Fibroblast of lung (primary cell): Measurements from ENCODE around the gene OGFRL1. TPM values are rescaled to one million over a fixed set of nuclear protein-coding genes. Genes with fewer than 3 reads are reported as not detected.
A peak's percentile ranks its signal among the peaks of the same experiment; 100 is the strongest.

Source experiments
- DNase-seq, 2 donors: peaks; one replicate each; pipeline versions ENCODE4 v3.0.0 to v3.0.0-alpha.2; 2010; ENCODE audit warnings: low read depth in 2 of 2
- H2AFZ ChIP-seq: 2 replicates; pipeline ENCODE4 v1.5.1; 2012; ENCODE audit warnings: low read length, control low read depth, inconsistent platforms
- H3K27ac ChIP-seq: 2 replicates; pipeline ENCODE4 v1.5.1; 2011; ENCODE audit warnings: low read length, control low read depth; ENCODE audit not compliant: insufficient read depth
- H3K27me3 ChIP-seq: 2 replicates; pipeline ENCODE4 v1.5.1; 2011; ENCODE audit warnings: mild to moderate bottlenecking, low read length; ENCODE audit not compliant: control insufficient read depth, insufficient read depth
- H3K36me3 ChIP-seq: 2 replicates; pipeline ENCODE4 v1.5.1; 2011; ENCODE audit warnings: low read length; ENCODE audit not compliant: control insufficient read depth, insufficient read depth
- H3K4me1 ChIP-seq: 2 replicates; pipeline ENCODE4 v1.5.1; 2011; ENCODE audit warnings: low read length; ENCODE audit not compliant: control insufficient read depth, insufficient read depth; ENCODE audit errors: extremely low read depth
- H3K4me2 ChIP-seq: 2 replicates; pipeline ENCODE4 v1.5.1; 2011; ENCODE audit warnings: low read length, control low read depth; ENCODE audit not compliant: insufficient read depth; ENCODE audit errors: extremely low read depth
- H3K4me3 ChIP-seq, 4 experiments: fragments of 200-600 bp in 1 of 4; sonication (generic) in 1 of 4; replicated peaks in 1 of 4; 2 replicates each; pipeline ENCODE4 v1.5.1; 2011 to 2016; ENCODE audit warnings: low read length in 4 of 4, low read depth in 3 of 4, mild to moderate bottlenecking in 3 of 4, control low read depth in 2 of 4, inconsistent platforms in 1 of 4, mixed read lengths in 1 of 4; ENCODE audit not compliant: insufficient read depth in 1 of 4; ENCODE audit errors: control extremely low read depth in 1 of 4
- H3K79me2 ChIP-seq: 2 replicates; pipeline ENCODE4 v1.5.1; 2012; ENCODE audit warnings: mild to moderate bottlenecking, low read length, inconsistent platforms; ENCODE audit not compliant: control insufficient read depth, insufficient read depth
- H3K9ac ChIP-seq: 2 replicates; pipeline ENCODE4 v1.5.1; 2011; ENCODE audit warnings: mild to moderate bottlenecking, low read length, control low read depth; ENCODE audit not compliant: insufficient read depth
- H3K9me3 ChIP-seq: 2 replicates; pipeline ENCODE4 v1.5.1; 2012; ENCODE audit warnings: low read depth, low read length; ENCODE audit not compliant: control insufficient read depth, insufficient read depth
- H4K20me1 ChIP-seq: 2 replicates; pipeline ENCODE4 v1.5.1; 2011; ENCODE audit warnings: low read length; ENCODE audit not compliant: control insufficient read depth, insufficient read depth; ENCODE audit errors: extremely low read depth
- CTCF ChIP-seq, 2 donors: IDR thresholded peaks in 1 of 2; conservative IDR thresholded peaks in 1 of 2; 1 replicate in 1 of 2; 2 replicates in 1 of 2; pipeline ENCODE4 v1.5.1; 2011 to 2012; ENCODE audit warnings: low read length in 2 of 2, control low read depth in 1 of 2, inconsistent platforms in 1 of 2, low read depth in 1 of 2, mild to moderate bottlenecking in 1 of 2
- EZH2 ChIP-seq: IDR thresholded peaks from 2 replicates; pipeline ENCODE4 v1.5.1; 2012; ENCODE audit warnings: low read length, control low read depth, mild to moderate bottlenecking; ENCODE audit errors: missing control alignments
- polyA plus RNA-seq, 2 donors: library from polyadenylated mRNA; depleted of rRNA in 1 of 2; stranded (reverse) in 1 of 2; unstranded in 1 of 2; fragments of >200 nt; gene quantifications; 2 replicates each; pipeline ENCODE4 v1.2.1, GENCODE V29; 2011 to 2012; ENCODE audit warnings: missing spikeins in 1 of 2
- total RNA-seq: library from RNA; depleted of rRNA; stranded (reverse); fragments of >200 nt; gene quantifications from 2 replicates; pipeline ENCODE4 v1.2.1, GENCODE V29; 2014

The OGFRL1 gene
- total and polyA plus RNA-seq, 2 donors (not counting 1 experiment from before 2014, with no cell fraction given) = 14.0 to 27.7 TPM

- TF ChIP-seq CTCF (conservative IDR thresholded peaks at IDR 0.05 in 1 of 2, IDR thresholded peaks at IDR 0.05 in 1 of 2; ENCODE audit: low read depth in 1 of 2, low read length in 2 of 2) (no peak), EZH2 (no peak)
- Histone ChIP-seq H3K27me3 (no peaks in the 10 kb centered on the region), H3K9me3 (no peaks in the 10 kb centered on the region), H3K36me3 (no peaks in the 10 kb centered on the region), H3K4me3 (no peak overlapping the region), H3K27ac (no peak overlapping the region), H3K4me1 (no peaks in the 10 kb centered on the region), H3K79me2 (no peaks in the 10 kb centered on the region), H3K9ac (no peak overlapping the region), H3K4me2 (no peak overlapping the region), H2AFZ (no peak overlapping the region), H4K20me1 (no peaks in the 10 kb centered on the region)
- no peak for DNase-seq
Observed at GRCh38 chr6:71280701-71281100, 7.9 kb upstream of the OGFRL1 start.

- TF ChIP-seq EZH2 = no peak
- TF ChIP-seq CTCF (conservative IDR thresholded peaks at IDR 0.05 in 1 of 2, IDR thresholded peaks at IDR 0.05 in 1 of 2; ENCODE audit: low read depth in 1 of 2, low read length in 2 of 2) = no peak
- Histone ChIP-seq H3K27me3 (no peaks in the 10 kb centered on the region), H3K4me1 (peaks cover 5% of the 10 kb centered on the region), H2AFZ (no peak overlapping the region), H3K36me3 (no peaks in the 10 kb centered on the region), H3K79me2 (peaks cover 7% of the 10 kb centered on the region), H4K20me1 (no peaks in the 10 kb centered on the region), H3K9ac (no peak overlapping the region), H3K9me3 (no peaks in the 10 kb centered on the region), H3K27ac (no peak overlapping the region), H3K4me3 (no peak overlapping the region), H3K4me2 (no peak overlapping the region)
- DNase-seq = no peak
Observed at GRCh38 chr6:71284785-71285184, 3.8 kb upstream of the OGFRL1 start.

GRCh38 chr6:71287038-71287437 is 1.6 kb upstream of the OGFRL1 start:
- Histone ChIP-seq H3K27me3 (no peaks in the 10 kb centered on the region), H3K4me3 (no peak overlapping the region), H3K79me2 (peaks cover 18% of the 10 kb centered on the region), H3K4me1 (peaks cover 5% of the 10 kb centered on the region), H3K9ac (no peak overlapping the region), H3K27ac (no peak overlapping the region), H3K36me3 (no peaks in the 10 kb centered on the region), H3K4me2 (peak overlapping the region; percentile 54), H4K20me1 (no peaks in the 10 kb centered on the region), H2AFZ (peak overlapping the region; percentile 3), H3K9me3 (no peaks in the 10 kb centered on the region)
- no peak for TF ChIP-seq CTCF (conservative IDR thresholded peaks at IDR 0.05 in 1 of 2, IDR thresholded peaks at IDR 0.05 in 1 of 2; ENCODE audit: low read depth in 1 of 2, low read length in 2 of 2)
- TF ChIP-seq EZH2 = no peak
- DNase-seq = peak in 1 of 2 donors; percentile 31
